ENCODE results near the gene KDM1A.

DNA sequence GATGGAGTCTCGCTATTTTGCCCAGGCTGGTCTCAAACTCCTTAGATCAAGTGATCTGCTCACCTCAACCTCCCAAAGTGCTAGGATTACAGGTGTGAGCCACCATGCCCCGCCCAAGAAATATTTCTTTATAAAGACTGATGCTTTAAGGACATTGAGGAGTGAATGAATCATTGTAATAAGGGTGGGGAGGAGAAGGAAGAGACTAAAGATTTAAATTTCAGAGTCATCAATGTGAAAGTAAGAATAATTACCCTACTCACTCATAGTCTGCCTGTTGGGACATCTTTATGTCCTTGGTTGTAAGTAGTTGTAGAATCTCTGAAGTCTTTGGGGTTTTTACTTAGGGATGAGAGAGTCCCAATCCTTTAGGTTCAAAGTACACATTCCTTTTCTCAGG is 7.3 kb downstream of the KDM1A start:
- TF ChIP-seq, protein P1, sequence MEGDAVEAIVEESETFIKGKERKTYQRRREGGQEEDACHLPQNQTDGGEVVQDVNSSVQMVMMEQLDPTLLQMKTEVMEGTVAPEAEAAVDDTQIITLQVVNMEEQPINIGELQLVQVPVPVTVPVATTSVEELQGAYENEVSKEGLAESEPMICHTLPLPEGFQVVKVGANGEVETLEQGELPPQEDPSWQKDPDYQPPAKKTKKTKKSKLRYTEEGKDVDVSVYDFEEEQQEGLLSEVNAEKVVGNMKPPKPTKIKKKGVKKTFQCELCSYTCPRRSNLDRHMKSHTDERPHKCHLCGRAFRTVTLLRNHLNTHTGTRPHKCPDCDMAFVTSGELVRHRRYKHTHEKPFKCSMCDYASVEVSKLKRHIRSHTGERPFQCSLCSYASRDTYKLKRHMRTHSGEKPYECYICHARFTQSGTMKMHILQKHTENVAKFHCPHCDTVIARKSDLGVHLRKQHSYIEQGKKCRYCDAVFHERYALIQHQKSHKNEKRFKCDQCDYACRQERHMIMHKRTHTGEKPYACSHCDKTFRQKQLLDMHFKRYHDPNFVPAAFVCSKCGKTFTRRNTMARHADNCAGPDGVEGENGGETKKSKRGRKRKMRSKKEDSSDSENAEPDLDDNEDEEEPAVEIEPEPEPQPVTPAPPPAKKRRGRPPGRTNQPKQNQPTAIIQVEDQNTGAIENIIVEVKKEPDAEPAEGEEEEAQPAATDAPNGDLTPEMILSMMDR (conservative IDR thresholded peaks at IDR 0.05; ENCODE audit: low read length) = no peak
- no peak for TF ChIP-seq EZH2phosphoT487 (IDR thresholded peaks at IDR 0.05; ENCODE audit: borderline replicate concordance)
